ENCODE measurements around the gene GADL1.

GADL1 gene

DNA sequence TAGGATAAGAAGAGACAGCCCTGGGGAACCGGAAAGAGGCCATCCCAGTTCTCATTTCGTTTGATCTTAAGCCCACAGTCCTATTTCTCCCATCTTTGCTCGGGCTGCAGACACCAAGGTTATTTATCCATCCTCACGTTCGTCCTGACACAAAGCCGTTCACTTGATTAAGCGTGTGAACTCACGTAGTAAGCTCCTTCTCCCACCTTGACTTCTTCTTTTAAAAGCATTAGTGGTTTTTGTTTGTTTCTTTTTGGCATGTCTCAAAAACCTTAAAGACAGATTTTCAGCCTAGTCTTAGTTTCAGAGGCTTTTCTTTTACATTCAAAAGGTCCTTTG is 217.1 kb downstream of the GADL1 start:
- no peak for DNase-seq (ENCODE audit: low read depth in 2 of 2)

DNA sequence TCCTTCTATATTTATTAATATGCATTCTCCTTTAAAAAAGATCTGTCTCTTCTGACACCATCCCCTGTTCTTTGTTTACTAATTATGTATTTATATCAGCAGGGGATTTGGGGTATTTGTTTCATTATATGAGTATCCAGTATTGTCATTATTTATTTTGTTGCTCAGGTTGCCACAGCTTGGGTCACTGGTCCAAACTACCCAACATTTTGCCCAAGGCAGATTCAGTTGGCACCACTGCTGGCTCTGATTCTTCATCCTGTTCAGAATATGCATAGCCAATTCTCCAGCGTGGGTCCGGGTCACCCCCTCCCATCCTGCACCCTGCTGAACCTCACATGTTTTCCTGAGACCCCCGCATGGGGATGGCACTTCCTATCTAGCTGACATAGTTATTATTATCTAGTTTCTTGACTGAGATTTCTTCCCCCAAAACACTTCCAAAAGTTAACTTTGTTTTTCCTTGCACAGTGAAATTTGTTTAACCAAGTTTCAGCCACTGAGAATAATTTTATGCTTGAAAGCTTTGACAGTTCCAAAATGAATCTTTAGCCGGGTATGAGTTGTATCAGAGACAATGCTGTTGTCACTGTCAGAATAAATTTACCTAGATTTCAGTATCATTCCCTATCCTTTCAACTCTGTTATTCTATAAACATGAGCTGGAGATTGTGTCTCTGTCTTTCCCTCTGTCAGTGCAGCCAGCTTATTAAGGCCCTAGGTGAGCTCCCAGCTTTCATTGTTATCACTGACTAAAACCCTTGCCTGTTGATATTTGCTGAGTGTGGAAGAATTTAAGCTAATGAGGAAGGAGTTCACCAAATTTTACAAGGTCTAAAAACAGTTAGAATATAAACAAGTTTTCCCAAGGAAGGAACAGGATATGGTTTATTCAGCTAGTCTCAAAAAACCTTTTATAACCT is 217.8 kb downstream of the GADL1 start:
- DNase-seq (ENCODE audit: low read depth in 2 of 2), result no peak
